Neural progenitor cell (in vitro differentiated cells): ENCODE data around the gene GCSAM. TPM values are rescaled to one million over a fixed set of nuclear protein-coding genes. Genes with fewer than 3 reads are reported as not detected.

Experiments
- DNase-seq: peaks from one replicate; pipeline ENCODE4 v3.0.0-alpha.2; 2016; ENCODE audit warnings: low spot score
- H2AFZ ChIP-seq: fragments of 200-600 bp; sonication (generic); replicated peaks from 2 replicates; pipeline ENCODE4 v1.6.1; 2016; ENCODE audit warnings: antibody characterized with exemption
- H3F3A ChIP-seq: fragments of 200-600 bp; sonication (generic); 2 replicates; pipeline ENCODE4 v1.6.1; 2016; ENCODE audit warnings: antibody characterized with exemption, low read depth
- H3K27ac ChIP-seq: fragments of 200-600 bp; sonication (generic); 2 replicates; pipeline ENCODE4 v1.5.1; 2016; ENCODE audit warnings: mild to moderate bottlenecking
- H3K27me3 ChIP-seq: fragments of 200-600 bp; sonication (generic); 2 replicates; pipeline ENCODE4 v1.6.1; 2016; ENCODE audit warnings: mild to moderate bottlenecking, moderate library complexity
- H3K36me3 ChIP-seq: fragments of 200-600 bp; sonication (generic); 2 replicates; pipeline ENCODE4 v1.5.1; 2016
- H3K4me1 ChIP-seq: fragments of 200-600 bp; sonication (generic); 2 replicates; pipeline ENCODE4 v1.6.1; 2016; ENCODE audit warnings: mixed run types
- H3K4me2 ChIP-seq: fragments of 200-600 bp; sonication (generic); 2 replicates; pipeline ENCODE4 v1.6.1; 2016
- H3K4me3 ChIP-seq: fragments of 200-600 bp; sonication (generic); 2 replicates; pipeline ENCODE4 v1.5.1; 2016
- H3K79me2 ChIP-seq: fragments of 200-600 bp; sonication (generic); 2 replicates; pipeline ENCODE4 v1.6.1; 2016; ENCODE audit warnings: low read depth
- H3K9ac ChIP-seq: fragments of 200-600 bp; sonication (generic); 2 replicates; pipeline ENCODE4 v1.6.1; 2016
- H3K9me3 ChIP-seq: fragments of 200-600 bp; sonication (generic); 2 replicates; pipeline ENCODE4 v1.5.1; 2016; ENCODE audit warnings: low read depth
- H4K20me1 ChIP-seq: fragments of 200-600 bp; sonication (generic); 2 replicates; pipeline ENCODE4 v1.6.1; 2016; ENCODE audit warnings: low read depth
- H3K27ac Mint-ChIP-seq: 3 replicates; pipeline ENCODE4 v1.8.0; 2021; ENCODE audit warnings: mixed read lengths
- H3K27me3 Mint-ChIP-seq: 2 replicates; pipeline ENCODE4 v1.8.0; 2022; ENCODE audit warnings: low read depth, mild to moderate bottlenecking, inconsistent platforms, moderate library complexity, mixed read lengths; ENCODE audit not compliant: insufficient read depth
- H3K36me3 Mint-ChIP-seq: 3 replicates; pipeline ENCODE4 v1.8.0; 2021; ENCODE audit warnings: mixed read lengths
- H3K4me1 Mint-ChIP-seq: 3 replicates; pipeline ENCODE4 v1.8.0; 2021; ENCODE audit warnings: mixed read lengths
- H3K4me3 Mint-ChIP-seq: 3 replicates; pipeline ENCODE4 v1.8.0; 2021; ENCODE audit warnings: mild to moderate bottlenecking, moderate library complexity, mixed read lengths
- H3K9me3 Mint-ChIP-seq: 3 replicates; pipeline ENCODE4 v1.8.0; 2020; ENCODE audit warnings: mixed read lengths
- EZH2 ChIP-seq: fragments of 200-600 bp; sonication (generic); IDR thresholded peaks from 2 replicates; pipeline ENCODE4 v1.6.1; 2017; ENCODE audit warnings: antibody characterized with exemption, mild to moderate bottlenecking, moderate library complexity
- EZH2phosphoT487 ChIP-seq: fragments of 200-600 bp; sonication (generic); IDR thresholded peaks from 2 replicates; pipeline ENCODE4 v1.6.1; 2017; ENCODE audit warnings: antibody characterized with exemption
- total RNA-seq: library from RNA; depleted of rRNA; stranded (reverse); fragments of >200 nt; gene quantifications from 2 replicates; pipeline ENCODE4 v1.2.3, GENCODE V29; 2015; ENCODE audit warnings: low replicate concordance
- TF ChIP-seq, protein P1 (sequence below): fragments of 200-600 bp; sonication (generic); IDR thresholded peaks from 2 replicates; pipeline ENCODE4 v1.5.1; 2017; ENCODE audit warnings: antibody characterized with exemption, mild to moderate bottlenecking

GCSAM gene
- total RNA-seq, 1 donor from 2014 or later = not detected

DNA sequence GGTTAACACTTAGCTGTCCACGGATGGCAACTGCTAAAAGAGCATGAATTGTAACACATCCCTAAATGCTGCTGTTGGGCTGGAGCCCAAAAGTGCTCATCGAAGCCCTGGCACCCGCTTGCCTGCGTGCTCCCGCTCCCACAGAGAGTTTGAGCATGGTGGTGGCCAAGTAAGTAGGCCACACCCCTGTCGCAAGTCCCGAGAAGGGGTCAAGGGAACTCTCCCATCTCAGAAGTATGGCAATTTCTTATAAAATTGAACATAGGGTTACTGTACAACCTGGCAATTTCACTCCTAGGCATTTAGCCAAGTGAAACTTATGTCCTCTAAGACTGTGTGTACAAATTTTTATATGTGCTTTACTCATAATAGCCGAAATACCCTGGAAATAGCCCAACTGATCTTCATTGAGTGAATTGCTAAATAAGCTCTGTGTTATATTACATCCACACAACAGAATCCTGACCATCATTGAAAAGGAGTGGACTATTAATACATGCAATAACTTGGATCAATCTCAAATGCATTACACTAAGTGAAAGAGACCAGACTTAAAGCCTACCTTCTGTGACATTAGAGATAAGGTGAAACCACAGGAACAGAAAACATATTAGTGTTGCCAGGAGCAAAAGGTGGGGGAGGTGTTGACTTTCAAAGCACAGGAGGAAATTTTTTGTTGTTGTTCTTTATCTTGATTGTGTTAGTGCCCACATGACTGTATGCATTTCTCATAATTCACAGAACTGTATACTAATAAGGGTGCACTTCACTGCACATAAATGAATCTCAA lies 1.5 kb upstream of the GCSAM start:
- H4K20me1 ChIP-seq = no peaks in the 10 kb centered on the region
- no peaks in the 10 kb centered on the region for H3K79me2 ChIP-seq
- H3K27ac ChIP-seq = no peak overlapping the region
- no peaks in the 10 kb centered on the region for H3K27me3 Mint-ChIP-seq
- H3K9me3 ChIP-seq = no peaks in the 10 kb centered on the region
- H3F3A ChIP-seq = peaks cover 33% of the 10 kb centered on the region
- no peak overlapping the region for H3K4me2 ChIP-seq
- H3K4me3 ChIP-seq = no peak overlapping the region
- no peak overlapping the region for H3K4me3 Mint-ChIP-seq
- H3K9me3 Mint-ChIP-seq = no peaks in the 10 kb centered on the region
- H3K9ac ChIP-seq = no peak overlapping the region
- no peak for DNase-seq
- H3K27ac Mint-ChIP-seq = no peak overlapping the region
- H3K36me3 Mint-ChIP-seq = no peaks in the 10 kb centered on the region
- H3K36me3 ChIP-seq = no peaks in the 10 kb centered on the region
- peaks cover 33% of the 10 kb centered on the region for H3K4me1 ChIP-seq
- H2AFZ ChIP-seq = no peak overlapping the region
- TF ChIP-seq EZH2phosphoT487 (no peak), EZH2 (no peak)
- TF ChIP-seq, protein P1, sequence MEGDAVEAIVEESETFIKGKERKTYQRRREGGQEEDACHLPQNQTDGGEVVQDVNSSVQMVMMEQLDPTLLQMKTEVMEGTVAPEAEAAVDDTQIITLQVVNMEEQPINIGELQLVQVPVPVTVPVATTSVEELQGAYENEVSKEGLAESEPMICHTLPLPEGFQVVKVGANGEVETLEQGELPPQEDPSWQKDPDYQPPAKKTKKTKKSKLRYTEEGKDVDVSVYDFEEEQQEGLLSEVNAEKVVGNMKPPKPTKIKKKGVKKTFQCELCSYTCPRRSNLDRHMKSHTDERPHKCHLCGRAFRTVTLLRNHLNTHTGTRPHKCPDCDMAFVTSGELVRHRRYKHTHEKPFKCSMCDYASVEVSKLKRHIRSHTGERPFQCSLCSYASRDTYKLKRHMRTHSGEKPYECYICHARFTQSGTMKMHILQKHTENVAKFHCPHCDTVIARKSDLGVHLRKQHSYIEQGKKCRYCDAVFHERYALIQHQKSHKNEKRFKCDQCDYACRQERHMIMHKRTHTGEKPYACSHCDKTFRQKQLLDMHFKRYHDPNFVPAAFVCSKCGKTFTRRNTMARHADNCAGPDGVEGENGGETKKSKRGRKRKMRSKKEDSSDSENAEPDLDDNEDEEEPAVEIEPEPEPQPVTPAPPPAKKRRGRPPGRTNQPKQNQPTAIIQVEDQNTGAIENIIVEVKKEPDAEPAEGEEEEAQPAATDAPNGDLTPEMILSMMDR = no peak
- H3K27me3 ChIP-seq = no peaks in the 10 kb centered on the region
- H3K4me1 Mint-ChIP-seq = peaks cover 32% of the 10 kb centered on the region

DNA sequence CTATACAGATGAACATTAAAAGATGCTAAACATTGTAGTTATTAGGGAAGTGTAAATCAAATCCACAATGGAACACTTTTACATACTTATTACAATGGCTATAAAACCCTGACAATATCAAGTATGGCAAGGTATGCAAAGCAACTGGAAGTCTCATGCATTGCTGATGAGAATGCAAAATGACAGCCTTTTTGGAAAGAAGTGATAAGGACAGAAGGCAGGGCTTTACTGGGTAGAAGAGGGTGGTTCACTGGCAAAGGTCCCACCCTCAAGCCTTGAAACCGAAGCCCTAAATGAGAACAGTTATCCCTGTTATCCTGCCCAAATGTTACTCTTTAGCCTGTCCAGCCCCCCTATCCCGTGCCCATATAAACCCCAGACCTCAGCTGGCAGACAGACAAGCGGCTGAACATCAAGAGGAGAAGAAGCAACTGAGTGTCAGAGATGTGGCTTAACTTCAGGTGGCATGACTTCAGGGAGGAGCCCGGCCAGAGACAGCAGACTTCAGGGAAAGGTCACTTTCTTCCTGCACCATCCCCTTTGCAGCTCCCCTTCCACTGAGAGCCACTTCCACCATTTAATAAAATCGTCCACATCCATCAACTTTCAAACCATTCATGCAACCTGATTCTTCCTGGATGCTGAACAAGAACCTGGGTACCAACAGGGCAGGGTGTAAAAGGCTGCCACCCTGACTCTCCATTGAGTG lies 732 bp upstream of the GCSAM start:
- no peak for DNase-seq
- Histone ChIP-seq H3K4me3 (no peak overlapping the region), H3K27me3 (no peaks in the 10 kb centered on the region), H3K79me2 (no peaks in the 10 kb centered on the region), H3K9ac (no peak overlapping the region), H3K36me3 (no peaks in the 10 kb centered on the region), H3K4me1 (peaks cover 37% of the 10 kb centered on the region), H3K27ac (no peak overlapping the region), H3F3A (peaks cover 31% of the 10 kb centered on the region), H2AFZ (no peak overlapping the region), H3K9me3 (no peaks in the 10 kb centered on the region), H3K4me2 (no peak overlapping the region), H4K20me1 (no peaks in the 10 kb centered on the region)
- Mint-ChIP-seq H3K27me3 (no peaks in the 10 kb centered on the region), H3K36me3 (no peaks in the 10 kb centered on the region), H3K4me1 (peaks cover 39% of the 10 kb centered on the region), H3K27ac (peak overlapping the region; percentile 72), H3K4me3 (no peak overlapping the region), H3K9me3 (no peaks in the 10 kb centered on the region)
- TF ChIP-seq, protein P1 = no peak
- TF ChIP-seq EZH2phosphoT487 = no peak
- TF ChIP-seq EZH2 = no peak

DNA sequence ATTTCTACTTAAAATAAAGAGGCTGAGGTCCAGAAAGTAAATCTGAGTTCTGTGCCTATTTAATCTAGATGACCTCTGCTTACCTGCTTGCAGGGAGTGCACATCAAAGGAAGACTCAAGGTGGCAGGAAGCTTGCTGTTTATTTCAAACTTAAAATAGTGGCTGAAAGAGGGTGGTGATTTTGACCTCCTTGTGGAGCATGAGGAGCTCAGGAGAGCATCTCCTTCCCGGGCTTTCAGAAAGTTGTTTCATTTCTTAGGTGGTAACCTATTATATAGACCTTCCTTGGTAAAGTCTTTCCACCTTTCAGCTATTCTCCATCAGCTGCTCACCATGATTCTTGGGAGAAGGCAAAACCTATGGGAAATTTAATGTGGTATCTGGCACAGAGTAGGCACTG lies 494 bp downstream of the GCSAM start:
- peaks cover 35% of the 10 kb centered on the region for H3K4me1 ChIP-seq
- H3K36me3 Mint-ChIP-seq = no peaks in the 10 kb centered on the region

More for the DNA sequence above, 494 bp downstream of the GCSAM start:
- Histone ChIP-seq H3K9ac (no peak overlapping the region), H3K4me3 (no peak overlapping the region), H3K27ac (no peak overlapping the region), H3F3A (peaks cover 19% of the 10 kb centered on the region), H4K20me1 (no peaks in the 10 kb centered on the region), H3K4me2 (no peak overlapping the region), H3K79me2 (no peaks in the 10 kb centered on the region), H3K9me3 (no peaks in the 10 kb centered on the region), H3K27me3 (no peaks in the 10 kb centered on the region), H2AFZ (no peak overlapping the region), H3K36me3 (no peaks in the 10 kb centered on the region)
- no peak for DNase-seq
- H3K27ac Mint-ChIP-seq = no peak overlapping the region
- no peak overlapping the region for H3K4me3 Mint-ChIP-seq
- peaks cover 34% of the 10 kb centered on the region for H3K4me1 Mint-ChIP-seq
- no peaks in the 10 kb centered on the region for H3K27me3 Mint-ChIP-seq
- no peaks in the 10 kb centered on the region for H3K9me3 Mint-ChIP-seq
- TF ChIP-seq EZH2 (no peak), EZH2phosphoT487 (no peak)
- TF ChIP-seq, protein P1 = no peak
